OCI-LY3 (cell line): ENCODE results near the gene COL16A1.

ENCODE experiments used
- CTCF ChIP-seq: fragments of 200-600, 300-600 bp; sonication (generic); IDR thresholded peaks from 2 replicates; pipeline ENCODE4 v1.5.1; 2014; ENCODE audit warnings: antibody characterized with exemption, low read length, low read depth
- EZH2phosphoT487 ChIP-seq: fragments of 200-600 bp; shearing (Covaris generic); IDR thresholded peaks from 2 replicates; pipeline ENCODE4 v1.6.1; 2018; ENCODE audit warnings: antibody characterized with exemption, mixed run types, low read depth

- no peak for TF ChIP-seq CTCF
- TF ChIP-seq EZH2phosphoT487 = no peak
Measured at GRCh38 chr1:31735571-31735970, 31.8 kb upstream of the COL16A1 start.
